A549 (cell line): ENCODE results near the gene KIF1A.

ENCODE experiments used
- ATOH8 ChIP-seq: fragments of 250-450 bp; sonication (Bioruptor Pico); IDR thresholded peaks from 2 replicates; pipeline ENCODE4 v1.5.0; 2020; ENCODE audit warnings: low read depth, mild to moderate bottlenecking, moderate library complexity
- CTCF ChIP-seq: fragments of >200 bp; sonication (Bioruptor Twin); formaldehyde crosslinking; IDR thresholded peaks from 3 replicates; pipeline ENCODE4 v1.5.1; 2016
- KDM1A ChIP-seq: fragments of 200-600 bp; sonication (generic); IDR thresholded peaks from 2 replicates; pipeline ENCODE4 v1.6.1; 2016; ENCODE audit warnings: low read depth, mild to moderate bottlenecking
- MAX ChIP-seq: IDR thresholded peaks from 2 replicates; pipeline ENCODE4 v1.6.1; 2012
- PBX3 ChIP-seq: IDR thresholded peaks from 2 replicates; pipeline ENCODE4 v1.6.1; 2012
- POLR2A ChIP-seq: IDR thresholded peaks from 2 replicates; pipeline ENCODE4 v1.6.1; 2012; ENCODE audit warnings: mild to moderate bottlenecking, low read length
- RFX5 ChIP-seq: fragments of 450-650 bp; IDR thresholded peaks from 2 replicates; pipeline ENCODE4 v1.7.1; 2014; ENCODE audit warnings: antibody characterized with exemption, mild to moderate bottlenecking, moderate library complexity
- ZC3H11A ChIP-seq: fragments of 450-650 bp; IDR thresholded peaks from 2 replicates; pipeline ENCODE4 v1.6.1; 2014; ENCODE audit warnings: antibody characterized with exemption, mild to moderate bottlenecking

GRCh38 chr2:240721596-240722180 lies 98.3 kb downstream of the KIF1A start:
- TF ChIP-seq MAX (no peak), CTCF (no peak), POLR2A (no peak), RFX5 (no peak), PBX3 (no peak), ATOH8 (no peak), KDM1A (no peak), ZC3H11A (no peak)
